Measurements from ENCODE around the gene RTRAF.

Gene RTRAF

DNA sequence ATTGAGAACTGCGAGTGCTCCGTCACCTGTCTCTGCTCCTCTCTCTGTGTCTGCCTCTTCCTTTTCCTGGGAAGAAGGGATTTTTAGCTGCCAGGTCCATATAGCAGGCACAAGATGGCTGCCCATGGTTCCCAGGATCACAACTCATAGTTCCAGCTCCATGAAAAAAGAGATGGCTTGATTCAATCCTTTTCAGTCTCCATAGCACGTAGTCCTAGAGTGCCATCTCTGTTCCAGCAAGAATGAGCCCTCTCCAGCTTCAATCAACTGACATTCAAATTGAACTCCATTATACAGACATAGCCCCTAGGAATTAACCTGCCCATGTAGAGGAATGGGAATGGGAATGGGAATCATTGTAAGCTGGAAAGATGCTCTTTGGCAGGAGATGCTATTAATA, 34.7 kb upstream of the RTRAF start:
- no peak overlapping the region for H3K4me3 ChIP-seq (ENCODE audit: low read depth, low read length)
- no peak for TF ChIP-seq CTCF (IDR thresholded peaks at IDR 0.05; ENCODE audit: control insufficient read depth, extremely low read depth, insufficient read depth)
- DNase-seq (ENCODE audit: low read depth): no peak

- no peak for DNase-seq (ENCODE audit: low read depth)
- no peak for TF ChIP-seq CTCF (IDR thresholded peaks at IDR 0.05; ENCODE audit: control insufficient read depth, extremely low read depth, insufficient read depth)
- H3K4me3 ChIP-seq (ENCODE audit: low read depth, low read length): no peak overlapping the region
These were observed 31.4 kb upstream of the RTRAF start for GRCh38 chr14:51957950-51958349.

GRCh38 chr14:51959928-51960327, 29.4 kb upstream of the RTRAF start:
- H3K4me3 ChIP-seq (ENCODE audit: low read depth, low read length): no peak overlapping the region
- no peak for DNase-seq (ENCODE audit: low read depth)
- no peak for TF ChIP-seq CTCF (IDR thresholded peaks at IDR 0.05; ENCODE audit: control insufficient read depth, extremely low read depth, insufficient read depth)

DNA sequence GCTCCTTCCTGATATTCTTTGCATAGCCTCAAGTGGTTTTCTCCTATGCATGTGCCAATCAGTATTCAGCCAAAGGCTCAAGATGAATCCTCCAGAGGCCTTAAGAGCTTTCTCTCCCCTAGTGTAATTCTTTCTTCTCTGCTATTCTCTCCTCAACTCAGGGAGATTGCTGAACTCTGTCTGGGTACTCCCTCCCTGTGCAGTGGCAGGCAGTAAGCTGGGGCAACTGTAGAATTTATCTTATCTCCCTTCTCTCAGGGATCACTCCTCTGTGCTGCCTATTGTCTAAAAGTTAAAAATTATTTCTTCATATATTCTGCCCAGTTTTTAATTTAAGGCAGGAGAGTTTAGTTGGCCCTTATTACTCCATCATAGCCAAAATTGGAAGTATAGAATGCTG, 28.5 kb upstream of the RTRAF start:
- no peak for DNase-seq (ENCODE audit: low read depth)
- no peak overlapping the region for H3K4me3 ChIP-seq (ENCODE audit: low read depth, low read length)

GRCh38 chr14:51962711-51963110, 26.6 kb upstream of the RTRAF start:
- no peak for DNase-seq (ENCODE audit: low read depth)
- H3K4me3 ChIP-seq (ENCODE audit: low read depth, low read length): no peak overlapping the region
- TF ChIP-seq CTCF (IDR thresholded peaks at IDR 0.05; ENCODE audit: control insufficient read depth, extremely low read depth, insufficient read depth): no peak

More for the DNA sequence above, 28.5 kb upstream of the RTRAF start:
- TF ChIP-seq CTCF (IDR thresholded peaks at IDR 0.05; ENCODE audit: control insufficient read depth, extremely low read depth, insufficient read depth): no peak

DNA sequence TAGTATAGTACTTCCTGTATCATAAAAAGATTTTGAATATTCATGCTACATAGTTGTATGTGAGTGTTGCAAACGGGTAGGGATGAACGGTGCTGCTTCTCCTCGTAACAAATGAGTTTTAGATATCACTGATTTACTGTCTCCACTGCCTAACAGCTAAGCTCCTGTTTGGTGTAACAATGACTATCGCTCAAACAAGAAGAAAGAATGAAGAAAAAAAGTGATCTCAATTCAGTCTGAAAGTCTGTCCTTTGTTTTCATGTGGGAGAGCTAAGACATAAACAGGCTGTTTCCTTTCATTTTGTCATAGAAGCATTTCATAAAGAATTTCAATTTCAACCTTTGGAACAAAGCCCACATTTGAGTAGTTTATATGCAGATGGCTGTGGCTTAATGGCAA, 26.1 kb upstream of the RTRAF start:
- no peak for TF ChIP-seq CTCF (IDR thresholded peaks at IDR 0.05; ENCODE audit: control insufficient read depth, extremely low read depth, insufficient read depth)
- DNase-seq (ENCODE audit: low read depth): no peak
- no peak overlapping the region for H3K4me3 ChIP-seq (ENCODE audit: low read depth, low read length)

DNA sequence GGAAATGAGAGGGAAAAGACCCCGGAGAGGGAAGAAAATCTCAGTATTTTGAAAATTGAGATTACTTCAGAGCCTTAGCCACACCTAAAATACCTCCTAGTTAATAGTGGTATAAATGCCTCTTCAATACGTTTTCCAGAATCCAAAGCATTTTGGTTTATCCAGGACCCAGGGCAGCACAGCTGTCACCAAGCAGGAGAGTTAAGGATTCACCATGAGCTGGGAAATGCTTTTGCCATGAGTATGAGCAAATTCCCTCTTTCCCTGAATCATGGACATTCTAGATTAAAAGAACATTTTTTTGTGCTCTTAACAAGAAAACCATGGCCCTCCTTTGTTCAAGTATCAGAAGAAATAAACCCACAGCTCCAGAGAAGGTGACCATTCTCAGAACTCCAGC, 21.8 kb upstream of the RTRAF start:
- H3K4me3 ChIP-seq (ENCODE audit: low read depth, low read length): no peak overlapping the region
- DNase-seq (ENCODE audit: low read depth): no peak
- no peak for TF ChIP-seq CTCF (IDR thresholded peaks at IDR 0.05; ENCODE audit: control insufficient read depth, extremely low read depth, insufficient read depth)

Measured in LNCaP clone FGC (cell line).